Thyroid gland (tissue), 4 donors: Measurements from ENCODE around the gene SUPT6H. TPM values are rescaled to one million over a fixed set of nuclear protein-coding genes. Genes with fewer than 3 reads are reported as not detected.

Experiments
- DNase-seq, 2 donors: peaks; one replicate each; pipeline ENCODE4 v3.0.0-alpha.2; 2019
- H3K27ac ChIP-seq, 3 donors: fragments of 200-600 bp; sonication (generic); 1 replicate in 2 of 3; 2 replicates in 1 of 3; pipeline ENCODE4 v1.5.1; 2016 to 2019; ENCODE audit warnings: mild to moderate bottlenecking in 1 of 3, moderate library complexity in 1 of 3
- H3K27me3 ChIP-seq: fragments of 200-600 bp; sonication (generic); one replicate; pipeline ENCODE4 v1.5.1; 2019
- H3K36me3 ChIP-seq, 2 donors: fragments of 200-600 bp; sonication (generic); one replicate each; pipeline ENCODE4 v1.5.1; 2016 to 2019
- H3K4me1 ChIP-seq, 2 donors: fragments of 200-600 bp; sonication (generic); one replicate each; pipeline ENCODE4 v1.5.1; 2017 to 2019
- H3K4me3 ChIP-seq, 3 donors: fragments of 200-600 bp; sonication (generic); replicated peaks in 1 of 3; 1 replicate in 2 of 3; 2 replicates in 1 of 3; pipeline ENCODE4 v1.5.1; 2016; ENCODE audit warnings: mild to moderate bottlenecking in 1 of 3
- H3K9me3 ChIP-seq: fragments of 200-600 bp; sonication (generic); one replicate; pipeline ENCODE4 v1.5.1; 2017
- POLR2A ChIP-seq, 2 donors: fragments of 450-650 bp; IDR thresholded peaks; one replicate each; pipeline ENCODE4 v1.6.1; 2017; ENCODE audit warnings: antibody characterized with exemption in 2 of 2, mild to moderate bottlenecking in 2 of 2, moderate library complexity in 1 of 2
- WGBS, 2 donors: methylation state at CpG; one replicate each; pipeline ENCODE4 v1.1.5; 2017; 5-methylcytosine and 5-hydroxymethylcytosine counted together
- intact Hi-C: fragments of 100-400 bp; cut with DNase I; formaldehyde crosslinking; loops from one replicate; pipeline ENCODE4 v1.15.1; 2023
- total RNA-seq, 4 donors: library from RNA; depleted of rRNA; stranded (reverse); fragments of >200 nt; gene quantifications; one replicate each; pipeline ENCODE4 v1.2.3, GENCODE V29; 2016
- TF ChIP-seq, protein P1 (sequence below), 6 experiments: fragments of 200-600 bp in 3 of 6; fragments of 450-650 bp in 3 of 6; sonication (generic) in 3 of 6; IDR thresholded peaks; one replicate each; pipeline ENCODE4 v1.5.1; 2016 to 2019; ENCODE audit warnings: antibody characterized with exemption in 6 of 6, mild to moderate bottlenecking in 2 of 6, inconsistent platforms in 1 of 6, moderate library complexity in 1 of 6

SUPT6H gene
- total RNA-seq, 4 donors from 2014 or later = 49.2 to 117 (median 61.6) TPM

DNA sequence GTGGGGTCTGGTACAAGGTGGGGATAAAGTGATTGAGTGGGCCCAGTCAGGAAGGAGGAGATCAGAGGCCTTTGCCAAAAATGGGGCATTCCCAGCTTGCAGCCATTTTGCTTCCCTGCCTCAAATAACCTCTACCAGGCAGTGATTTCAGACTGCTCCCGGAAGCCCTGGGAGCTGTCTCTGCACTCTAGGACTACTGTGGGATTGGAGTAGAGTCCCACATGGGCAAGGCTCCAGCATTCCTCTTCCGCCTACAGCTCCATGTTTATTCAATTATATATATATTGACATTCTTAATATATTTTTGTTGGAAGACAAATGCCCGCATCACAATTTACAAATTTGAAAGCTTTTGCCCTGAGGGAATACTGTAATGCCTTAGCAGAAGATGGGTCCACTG lies 13.5 kb downstream of the SUPT6H start:
- no peak overlapping the region for H3K27ac ChIP-seq
- H3K36me3 ChIP-seq = peaks cover 97 to 100% of the 10 kb centered on the region in 2 donors
- no peaks in the 10 kb centered on the region for H3K9me3 ChIP-seq
- TF ChIP-seq, protein P1, sequence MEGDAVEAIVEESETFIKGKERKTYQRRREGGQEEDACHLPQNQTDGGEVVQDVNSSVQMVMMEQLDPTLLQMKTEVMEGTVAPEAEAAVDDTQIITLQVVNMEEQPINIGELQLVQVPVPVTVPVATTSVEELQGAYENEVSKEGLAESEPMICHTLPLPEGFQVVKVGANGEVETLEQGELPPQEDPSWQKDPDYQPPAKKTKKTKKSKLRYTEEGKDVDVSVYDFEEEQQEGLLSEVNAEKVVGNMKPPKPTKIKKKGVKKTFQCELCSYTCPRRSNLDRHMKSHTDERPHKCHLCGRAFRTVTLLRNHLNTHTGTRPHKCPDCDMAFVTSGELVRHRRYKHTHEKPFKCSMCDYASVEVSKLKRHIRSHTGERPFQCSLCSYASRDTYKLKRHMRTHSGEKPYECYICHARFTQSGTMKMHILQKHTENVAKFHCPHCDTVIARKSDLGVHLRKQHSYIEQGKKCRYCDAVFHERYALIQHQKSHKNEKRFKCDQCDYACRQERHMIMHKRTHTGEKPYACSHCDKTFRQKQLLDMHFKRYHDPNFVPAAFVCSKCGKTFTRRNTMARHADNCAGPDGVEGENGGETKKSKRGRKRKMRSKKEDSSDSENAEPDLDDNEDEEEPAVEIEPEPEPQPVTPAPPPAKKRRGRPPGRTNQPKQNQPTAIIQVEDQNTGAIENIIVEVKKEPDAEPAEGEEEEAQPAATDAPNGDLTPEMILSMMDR (IDR thresholded peaks at IDR 0.05) = no peak
- TF ChIP-seq POLR2A (IDR thresholded peaks at IDR 0.05) = no peak
- no peaks in the 10 kb centered on the region for H3K4me1 ChIP-seq
- 87 to 94% methylated on average over 3 of the region's 3 CpGs for WGBS, 2 donors
- intact Hi-C loops = no loop called here
- no peak overlapping the region for H3K4me3 ChIP-seq
- DNase-seq = no peak
- H3K27me3 ChIP-seq = no peaks in the 10 kb centered on the region

DNA sequence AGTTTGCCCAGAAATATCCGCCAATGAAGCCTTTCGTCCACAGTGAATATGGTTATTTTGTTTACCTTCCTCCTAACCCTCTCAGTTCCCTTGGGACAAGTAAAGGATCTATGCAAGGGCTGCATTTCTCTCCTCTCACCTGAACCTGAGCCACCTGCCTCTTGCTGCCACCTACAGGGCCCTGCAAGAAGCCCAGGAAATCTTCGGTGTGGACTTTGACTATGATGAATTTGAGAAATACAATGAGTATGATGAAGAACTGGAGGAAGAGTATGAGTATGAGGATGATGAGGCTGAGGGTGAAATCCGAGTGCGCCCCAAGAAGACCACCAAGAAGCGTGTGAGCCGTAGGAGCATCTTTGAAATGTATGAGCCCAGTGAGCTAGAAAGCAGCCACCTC lies 14.0 kb downstream of the SUPT6H start:
- intact Hi-C loops = no loop called here
- Histone ChIP-seq H3K9me3 (no peaks in the 10 kb centered on the region), H3K36me3 (peaks cover 99 to 100% of the 10 kb centered on the region in 2 donors), H3K4me1 (no peaks in the 10 kb centered on the region), H3K27me3 (no peaks in the 10 kb centered on the region), H3K4me3 (no peak overlapping the region), H3K27ac (no peak overlapping the region)
- WGBS, 2 donors = 85 to 86% methylated on average over 7 of the region's 7 CpGs
- TF ChIP-seq POLR2A (IDR thresholded peaks at IDR 0.05) = no peak
- TF ChIP-seq, protein P1 (IDR thresholded peaks at IDR 0.05) = no peak
- DNase-seq = no peak

DNA sequence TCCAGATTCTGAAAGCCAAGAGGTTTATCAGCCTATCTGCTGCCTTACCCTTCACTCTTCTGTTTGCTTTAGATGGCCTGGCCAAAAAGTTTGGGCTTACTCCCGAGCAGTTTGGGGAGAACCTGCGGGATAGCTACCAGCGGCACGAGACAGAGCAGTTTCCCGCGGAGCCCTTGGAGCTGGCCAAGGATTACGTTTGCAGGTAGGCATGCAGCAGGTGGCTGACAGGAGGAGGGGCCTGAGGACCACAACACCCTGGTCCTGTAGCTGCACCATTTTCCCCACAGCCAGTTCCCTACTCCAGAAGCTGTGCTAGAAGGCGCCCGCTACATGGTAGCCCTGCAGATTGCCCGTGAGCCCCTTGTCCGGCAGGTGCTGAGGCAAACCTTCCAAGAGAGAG lies 20.6 kb downstream of the SUPT6H start:
- no peak for DNase-seq
- H3K9me3 ChIP-seq = no peaks in the 10 kb centered on the region
- no peak overlapping the region for H3K27ac ChIP-seq
- H3K36me3 ChIP-seq = peaks cover 91 to 93% of the 10 kb centered on the region in 2 donors
- intact Hi-C loops = no loop called here
- no peak overlapping the region for H3K4me3 ChIP-seq
- no peaks in the 10 kb centered on the region for H3K27me3 ChIP-seq
- WGBS, 2 donors = 90 to 91% methylated on average over 11 of the region's 11 CpGs
- TF ChIP-seq, protein P1 (IDR thresholded peaks at IDR 0.05) = no peak
- no peak for TF ChIP-seq POLR2A (IDR thresholded peaks at IDR 0.05)
- peaks cover 0 to 12% of the 10 kb centered on the region in 2 donors for H3K4me1 ChIP-seq

DNA sequence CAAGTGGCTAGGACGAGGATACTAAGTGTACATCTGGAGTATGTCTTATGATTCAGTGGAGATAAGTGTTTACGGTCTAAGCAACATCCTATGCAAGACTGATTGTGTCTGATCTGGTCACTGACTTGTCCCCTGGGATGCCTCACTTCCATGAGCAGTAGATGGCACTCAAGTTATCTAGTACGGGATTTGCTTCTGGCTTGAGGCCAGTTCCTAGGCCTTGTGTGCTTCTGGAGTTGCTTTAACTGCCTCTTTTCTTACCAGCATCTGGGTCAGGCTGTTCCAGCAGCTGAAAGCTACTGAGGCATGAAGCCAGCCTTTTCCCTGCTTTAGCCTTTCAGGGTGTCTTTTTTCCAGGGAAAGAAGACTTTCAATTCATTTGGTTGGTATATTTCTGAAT lies 23.0 kb downstream of the SUPT6H start:
- H3K27ac ChIP-seq = peak overlapping the region in 2 of 3 donors; percentile 41 to 53
- no peak for TF ChIP-seq POLR2A (IDR thresholded peaks at IDR 0.05)
- TF ChIP-seq, protein P1 (IDR thresholded peaks at IDR 0.05) = peak in 4 of 6 experiments; percentile 35 to 68 (median 60)
- H3K27me3 ChIP-seq = no peaks in the 10 kb centered on the region
- no peak overlapping the region for H3K4me3 ChIP-seq
- peak; percentile 92 to 94 for DNase-seq
- H3K4me1 ChIP-seq = peaks cover 0 to 12% of the 10 kb centered on the region in 2 donors
- H3K36me3 ChIP-seq = peaks cover 91 to 93% of the 10 kb centered on the region in 2 donors
- H3K9me3 ChIP-seq = no peaks in the 10 kb centered on the region
- intact Hi-C loops = no loop called here
- WGBS, 2 donors = 4 to 32% methylated on average over 3 of the region's 3 CpGs

DNA sequence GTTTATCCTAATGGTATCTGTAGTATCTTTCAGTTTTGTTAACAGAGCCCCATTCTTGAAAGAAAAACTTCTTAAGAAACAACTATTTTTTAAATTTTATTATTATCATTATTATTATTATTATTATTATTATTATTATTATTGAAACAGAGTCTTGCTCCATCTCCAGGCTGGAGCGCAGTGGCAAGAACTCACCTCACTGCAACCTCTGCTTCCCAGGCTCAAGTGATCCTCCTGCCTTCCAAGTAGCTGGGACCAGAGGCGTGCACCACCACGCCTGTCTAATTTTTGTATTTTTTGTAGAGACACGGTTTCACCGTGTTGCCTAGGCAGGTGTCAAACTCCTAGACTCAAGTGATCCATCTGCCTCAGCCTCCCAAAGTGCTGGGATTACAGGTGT lies 23.4 kb downstream of the SUPT6H start:
- intact Hi-C loops = no loop called here
- no peak for DNase-seq
- Histone ChIP-seq H3K36me3 (peaks cover 91 to 93% of the 10 kb centered on the region in 2 donors), H3K27me3 (no peaks in the 10 kb centered on the region), H3K4me3 (no peak overlapping the region), H3K9me3 (no peaks in the 10 kb centered on the region), H3K27ac (peak overlapping the region in 2 of 3 donors; percentile 29 to 53), H3K4me1 (peaks cover 0 to 12% of the 10 kb centered on the region in 2 donors)
- 69 to 71% methylated on average over 5 of the region's 5 CpGs for WGBS, 2 donors
- TF ChIP-seq, protein P1 (IDR thresholded peaks at IDR 0.05) = no peak
- TF ChIP-seq POLR2A (IDR thresholded peaks at IDR 0.05) = no peak
